B cell (primary cell): ENCODE measurements around the gene CHEK2.

Experiments
- CTCF ChIP-seq: fragments of 200-600 bp; IDR thresholded peaks from one replicate; pipeline ENCODE4 v1.8.0; 2022; ENCODE audit warnings: antibody characterized with exemption, mild to moderate bottlenecking
- EZH2 ChIP-seq: IDR thresholded peaks from 2 replicates; pipeline ENCODE4 v1.6.1; 2012; ENCODE audit warnings: borderline replicate concordance, low read depth, mild to moderate bottlenecking, moderate library complexity, low read length; ENCODE audit not compliant: insufficient read depth, poor library complexity, severe bottlenecking

DNA sequence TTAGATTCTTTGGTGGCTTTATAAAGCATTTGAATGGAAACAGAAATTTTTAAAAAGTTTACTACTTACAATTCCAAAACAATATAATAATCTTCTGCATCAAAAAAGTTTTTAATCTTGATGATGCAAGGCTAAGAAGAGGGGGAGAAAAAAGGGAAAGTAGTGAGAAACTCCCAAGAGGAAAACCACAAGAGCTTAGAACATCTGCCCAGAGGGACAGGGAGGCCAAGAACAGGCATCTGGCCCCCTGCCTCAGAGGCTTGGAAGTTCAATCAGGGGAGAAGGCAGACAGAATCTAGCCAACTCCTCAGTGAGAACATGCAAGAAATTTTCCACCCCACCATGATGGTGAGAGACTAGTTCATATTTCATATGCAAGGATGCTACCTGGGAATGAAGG, 38.2 kb downstream of the CHEK2 start:
- no peak for TF ChIP-seq CTCF
- TF ChIP-seq EZH2, result no peak
